OCI-LY3 (cell line): Measurements from ENCODE around the gene SOS2.

Source experiments
- EZH2phosphoT487 ChIP-seq: fragments of 200-600 bp; shearing (Covaris generic); IDR thresholded peaks from 2 replicates; pipeline ENCODE4 v1.6.1; 2018; ENCODE audit warnings: antibody characterized with exemption, mixed run types, low read depth
- TF ChIP-seq, protein P1 (sequence below): fragments of 200-600, 300-600 bp; sonication (generic); IDR thresholded peaks from 2 replicates; pipeline ENCODE4 v1.5.1; 2014; ENCODE audit warnings: antibody characterized with exemption, low read length, low read depth

DNA sequence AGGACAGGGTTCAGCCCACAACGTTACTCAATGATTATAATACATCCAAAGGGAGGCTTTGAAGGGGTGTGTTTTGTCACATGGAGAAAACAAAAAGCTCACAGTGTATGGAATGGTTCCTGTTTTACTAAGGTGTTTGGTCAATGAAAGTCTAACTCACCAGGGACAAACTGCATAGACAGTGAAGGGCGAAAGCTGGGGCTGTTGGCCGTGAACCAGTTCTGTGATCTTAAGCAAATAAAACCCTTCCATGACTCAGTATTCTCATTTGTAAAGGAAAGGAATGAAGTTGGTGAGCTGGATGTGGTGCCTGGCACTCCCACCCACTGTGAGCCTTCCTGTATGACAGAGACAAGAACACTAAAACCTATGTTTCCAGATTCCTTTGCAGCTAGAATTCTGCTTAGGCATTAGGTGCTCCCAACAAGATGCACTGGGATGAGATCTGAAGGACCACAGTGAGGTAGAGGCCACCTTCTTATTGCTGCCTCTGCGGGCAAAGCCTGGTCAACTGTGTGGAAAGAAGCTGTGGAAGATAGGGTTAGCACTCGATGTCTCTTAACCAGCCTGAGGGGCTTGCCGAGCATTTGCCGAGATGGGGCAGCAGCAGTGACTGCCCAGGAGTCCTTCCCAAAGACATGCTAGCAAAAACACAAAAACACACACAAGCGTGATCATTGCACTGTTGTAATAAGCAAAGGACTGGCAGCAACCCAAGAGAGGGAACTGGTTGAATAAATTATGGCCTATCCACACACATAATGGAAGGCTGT is 163.5 kb downstream of the SOS2 start:
- TF ChIP-seq, protein P1, sequence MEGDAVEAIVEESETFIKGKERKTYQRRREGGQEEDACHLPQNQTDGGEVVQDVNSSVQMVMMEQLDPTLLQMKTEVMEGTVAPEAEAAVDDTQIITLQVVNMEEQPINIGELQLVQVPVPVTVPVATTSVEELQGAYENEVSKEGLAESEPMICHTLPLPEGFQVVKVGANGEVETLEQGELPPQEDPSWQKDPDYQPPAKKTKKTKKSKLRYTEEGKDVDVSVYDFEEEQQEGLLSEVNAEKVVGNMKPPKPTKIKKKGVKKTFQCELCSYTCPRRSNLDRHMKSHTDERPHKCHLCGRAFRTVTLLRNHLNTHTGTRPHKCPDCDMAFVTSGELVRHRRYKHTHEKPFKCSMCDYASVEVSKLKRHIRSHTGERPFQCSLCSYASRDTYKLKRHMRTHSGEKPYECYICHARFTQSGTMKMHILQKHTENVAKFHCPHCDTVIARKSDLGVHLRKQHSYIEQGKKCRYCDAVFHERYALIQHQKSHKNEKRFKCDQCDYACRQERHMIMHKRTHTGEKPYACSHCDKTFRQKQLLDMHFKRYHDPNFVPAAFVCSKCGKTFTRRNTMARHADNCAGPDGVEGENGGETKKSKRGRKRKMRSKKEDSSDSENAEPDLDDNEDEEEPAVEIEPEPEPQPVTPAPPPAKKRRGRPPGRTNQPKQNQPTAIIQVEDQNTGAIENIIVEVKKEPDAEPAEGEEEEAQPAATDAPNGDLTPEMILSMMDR = no peak
- TF ChIP-seq EZH2phosphoT487 = no peak
